Fibroblast of pulmonary artery (primary cell): ENCODE measurements around the gene FILIP1.
A peak's percentile ranks its signal among the peaks of the same experiment; 100 is the strongest.

Source experiments
- DNase-seq: peaks from one replicate; pipeline ENCODE4 v3.0.0-alpha.2; 2010; ENCODE audit warnings: low read depth
- H3K4me3 ChIP-seq: replicated peaks from 2 replicates; pipeline ENCODE4 v1.5.1; 2011; ENCODE audit warnings: low read depth, mild to moderate bottlenecking, control low read depth, low read length, moderate library complexity
- TF ChIP-seq, protein P1 (sequence below): IDR thresholded peaks from 2 replicates; pipeline ENCODE4 v1.5.1; 2011; ENCODE audit warnings: mild to moderate bottlenecking, control low read depth, low read length, inconsistent platforms; ENCODE audit errors: missing control alignments

Gene FILIP1

DNA sequence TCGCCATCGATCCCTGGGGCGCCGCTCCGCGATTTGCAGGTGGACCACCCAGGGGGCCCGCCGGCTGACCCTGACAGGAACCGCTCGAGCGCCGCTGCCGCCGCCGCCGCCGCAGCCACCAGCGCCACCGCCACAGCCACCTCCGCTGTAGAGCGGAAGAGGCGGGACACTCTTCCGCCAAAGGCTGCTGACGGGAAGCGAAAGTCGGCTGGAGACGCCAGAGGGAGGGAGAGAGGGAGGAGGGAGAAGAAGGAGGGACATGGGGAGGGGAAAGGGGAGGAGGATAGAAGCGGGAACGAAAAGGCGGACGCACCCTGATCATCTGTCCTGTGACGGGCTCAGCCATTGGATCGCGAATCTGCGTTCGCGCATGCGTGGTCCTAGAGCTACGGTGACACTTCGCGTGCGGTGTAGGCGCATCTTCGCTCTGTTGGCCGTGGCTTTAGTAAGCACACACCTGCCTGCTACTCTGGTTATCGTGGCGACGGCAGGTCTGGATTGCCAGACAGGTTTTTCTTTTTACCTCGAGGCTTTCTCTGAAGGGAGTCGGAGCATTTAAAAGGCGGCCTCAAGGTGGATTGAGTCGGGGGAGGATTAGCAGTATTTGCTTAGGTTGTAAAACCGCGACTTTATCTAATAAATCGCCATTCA is 208.8 kb downstream of the FILIP1 start, which contains the start of gene TMEM30A:
Gene TMEM30A, minus strand, starts transcription at position 161 of the 651 bp plus-strand sequence. Its CDS starts 154 bp downstream, at position 7.
- peak; percentile 100 for DNase-seq
- TF ChIP-seq, protein P1, sequence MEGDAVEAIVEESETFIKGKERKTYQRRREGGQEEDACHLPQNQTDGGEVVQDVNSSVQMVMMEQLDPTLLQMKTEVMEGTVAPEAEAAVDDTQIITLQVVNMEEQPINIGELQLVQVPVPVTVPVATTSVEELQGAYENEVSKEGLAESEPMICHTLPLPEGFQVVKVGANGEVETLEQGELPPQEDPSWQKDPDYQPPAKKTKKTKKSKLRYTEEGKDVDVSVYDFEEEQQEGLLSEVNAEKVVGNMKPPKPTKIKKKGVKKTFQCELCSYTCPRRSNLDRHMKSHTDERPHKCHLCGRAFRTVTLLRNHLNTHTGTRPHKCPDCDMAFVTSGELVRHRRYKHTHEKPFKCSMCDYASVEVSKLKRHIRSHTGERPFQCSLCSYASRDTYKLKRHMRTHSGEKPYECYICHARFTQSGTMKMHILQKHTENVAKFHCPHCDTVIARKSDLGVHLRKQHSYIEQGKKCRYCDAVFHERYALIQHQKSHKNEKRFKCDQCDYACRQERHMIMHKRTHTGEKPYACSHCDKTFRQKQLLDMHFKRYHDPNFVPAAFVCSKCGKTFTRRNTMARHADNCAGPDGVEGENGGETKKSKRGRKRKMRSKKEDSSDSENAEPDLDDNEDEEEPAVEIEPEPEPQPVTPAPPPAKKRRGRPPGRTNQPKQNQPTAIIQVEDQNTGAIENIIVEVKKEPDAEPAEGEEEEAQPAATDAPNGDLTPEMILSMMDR: no peak
- peak within 1 kb of the TSS; percentile 98 for H3K4me3 ChIP-seq

- TF ChIP-seq, protein P1: no peak
- peak overlapping the region; percentile 98 for H3K4me3 ChIP-seq
- peak; percentile 31 for DNase-seq
Observed at GRCh38 chr6:75283907-75284631, 209.5 kb downstream of the FILIP1 start.

DNA sequence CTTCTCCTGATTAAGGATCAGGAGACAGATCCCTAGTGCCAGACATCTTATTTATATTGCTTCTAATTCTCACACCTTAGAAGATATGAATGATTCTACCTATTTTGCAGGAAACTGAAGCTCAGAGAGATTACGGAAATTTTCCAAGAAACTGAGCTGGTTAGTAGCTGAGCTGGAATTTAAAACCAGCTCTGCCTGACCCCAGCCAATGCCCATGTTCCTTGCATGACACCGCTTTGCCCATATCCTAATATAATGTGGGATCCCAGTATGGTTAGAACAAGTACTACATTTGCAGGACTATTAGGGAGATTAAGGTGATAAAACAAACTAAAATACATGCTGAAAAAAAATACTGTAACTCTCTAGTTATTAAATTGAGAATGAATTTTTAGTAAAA is 210.9 kb downstream of the FILIP1 start:
- DNase-seq: no peak
- TF ChIP-seq, protein P1: no peak
- H3K4me3 ChIP-seq: peak overlapping the region; percentile 98

- peak overlapping the region; percentile 98 for H3K4me3 ChIP-seq
- no peak for DNase-seq
- TF ChIP-seq, protein P1: no peak
Observed at GRCh38 chr6:75281653-75282052, 211.9 kb downstream of the FILIP1 start.

DNA sequence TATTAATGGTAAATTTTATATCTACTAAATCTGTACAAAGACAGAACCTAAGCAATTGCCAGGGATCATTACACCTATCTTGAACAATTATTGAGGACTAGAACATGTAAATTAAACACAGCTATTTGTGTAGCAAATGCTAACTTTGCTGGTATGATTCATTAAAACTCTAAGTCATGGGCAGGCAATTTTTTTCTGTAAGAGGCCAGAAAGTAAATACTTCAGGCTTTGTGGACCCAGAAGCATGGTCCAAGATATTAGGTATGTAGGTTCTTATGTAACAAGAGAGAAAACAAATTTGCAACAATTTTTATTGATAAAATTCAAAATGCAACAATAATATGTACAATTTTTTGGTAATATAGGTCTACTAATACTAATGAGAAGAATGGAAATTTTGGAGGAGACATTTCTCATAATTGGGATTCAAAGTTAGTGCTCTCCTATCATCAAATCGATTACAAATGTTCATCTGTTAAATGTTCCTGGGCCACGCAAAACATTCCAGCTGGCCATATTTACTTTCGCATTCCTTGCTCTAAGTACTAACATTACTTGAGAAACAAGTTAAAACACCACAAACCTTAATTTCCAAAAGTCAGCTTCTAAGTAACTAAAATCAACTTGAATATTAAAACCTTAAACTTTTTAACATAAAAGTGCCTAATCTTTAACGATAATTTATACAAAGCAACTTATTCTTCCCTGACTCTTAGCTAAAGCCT is 213.3 kb downstream of the FILIP1 start:
- DNase-seq: no peak
- TF ChIP-seq, protein P1: no peak
- peak overlapping the region; percentile 5 for H3K4me3 ChIP-seq

DNA sequence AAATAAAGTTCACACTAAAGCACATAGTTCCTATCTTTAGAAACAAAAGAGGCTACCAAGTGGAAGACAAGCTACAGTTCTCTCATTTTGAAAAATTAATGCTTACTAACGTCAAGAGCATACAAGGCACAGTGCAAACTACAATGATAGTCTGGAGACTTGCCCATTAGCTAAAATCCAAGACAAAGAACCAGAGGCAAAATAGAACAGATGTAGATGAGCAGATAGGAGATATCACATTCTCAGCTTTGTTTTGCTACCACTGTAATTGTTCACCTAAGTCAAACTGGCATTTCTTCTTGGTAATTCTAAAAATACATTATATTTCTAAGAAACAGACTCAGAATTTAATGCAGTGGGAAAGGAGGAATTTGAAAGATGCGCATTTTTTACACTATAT is 214.2 kb downstream of the FILIP1 start:
- no peak for DNase-seq
- TF ChIP-seq, protein P1: no peak
- no peak overlapping the region for H3K4me3 ChIP-seq
